ENCODE data around the gene TOM1.

The TOM1 gene

GRCh38 chr22:35299673-35300499 is at the start of gene TOM1:
TSS of gene TOM1 (plus strand) at chr22:35299894. CDS start at chr22:35299929, 35 bp downstream.
- Mint-ChIP-seq H3K36me3 (ENCODE audit: low read depth) (peaks cover 37% of the 10 kb centered on the region), H3K4me3 (peak within 1 kb of the TSS; percentile 93), H3K27ac (peak within 1 kb of the TSS; percentile 98), H3K9me3 (no peaks in the 10 kb centered on the region), H3K4me1 (ENCODE audit: low read depth) (peaks cover 49% of the 10 kb centered on the region), H3K27me3 (no peaks in the 10 kb centered on the region)
- intact Hi-C loops (cut with micrococcal nuclease) = loop anchor here (2.0 kb wide), 1 partner anchor 31 kb away; no protein-coding TSS in a partner anchor

DNA sequence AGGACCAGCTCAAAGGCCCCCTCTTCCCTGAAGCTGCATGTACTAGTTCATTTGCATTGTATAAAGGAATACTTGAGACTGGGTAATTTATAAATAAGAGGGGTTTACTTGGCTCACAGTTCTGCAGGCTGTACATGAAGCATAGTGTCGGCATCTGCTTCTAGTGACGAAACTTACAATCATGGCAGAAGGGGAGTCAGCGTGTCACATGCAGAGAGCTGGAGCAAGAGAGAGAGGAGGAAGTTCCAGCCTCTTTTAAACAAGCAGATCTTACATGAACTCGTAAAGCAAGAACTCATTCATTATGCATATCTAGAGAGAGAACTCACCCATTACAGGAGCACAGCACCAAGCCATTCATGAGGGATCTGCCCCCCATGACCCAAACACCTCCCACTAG is 49.5 kb upstream of the TOM1 start:
- Mint-ChIP-seq H3K4me1 (ENCODE audit: low read depth) (peaks cover 6% of the 10 kb centered on the region), H3K36me3 (ENCODE audit: low read depth) (no peaks in the 10 kb centered on the region), H3K27me3 (peaks cover 3% of the 10 kb centered on the region), H3K4me3 (no peak overlapping the region), H3K9me3 (no peaks in the 10 kb centered on the region), H3K27ac (no peak overlapping the region)
- intact Hi-C loops (cut with micrococcal nuclease) = no loop called here

GRCh38 chr22:35253946-35254345 is 45.7 kb upstream of the TOM1 start:
- Mint-ChIP-seq H3K4me3 (no peak overlapping the region), H3K27ac (no peak overlapping the region), H3K27me3 (peaks cover 1% of the 10 kb centered on the region), H3K36me3 (ENCODE audit: low read depth) (peaks cover 4% of the 10 kb centered on the region), H3K4me1 (ENCODE audit: low read depth) (peaks cover 23% of the 10 kb centered on the region), H3K9me3 (no peaks in the 10 kb centered on the region)
- intact Hi-C loops (cut with micrococcal nuclease) = no loop called here

- intact Hi-C loops (cut with micrococcal nuclease) = loop anchor here (2.0 kb wide), 1 partner anchor 74 kb away; no protein-coding TSS in a partner anchor
- H3K4me3 Mint-ChIP-seq = peak overlapping the region; percentile 80
- peaks cover 15% of the 10 kb centered on the region for H3K36me3 Mint-ChIP-seq (ENCODE audit: low read depth)
- peak overlapping the region; percentile 76 for H3K27ac Mint-ChIP-seq
- no peaks in the 10 kb centered on the region for H3K27me3 Mint-ChIP-seq
- H3K4me1 Mint-ChIP-seq (ENCODE audit: low read depth) = peaks cover 27% of the 10 kb centered on the region
- H3K9me3 Mint-ChIP-seq = no peaks in the 10 kb centered on the region
Observed at GRCh38 chr22:35257002-35257320, 42.7 kb upstream of the TOM1 start.

DNA sequence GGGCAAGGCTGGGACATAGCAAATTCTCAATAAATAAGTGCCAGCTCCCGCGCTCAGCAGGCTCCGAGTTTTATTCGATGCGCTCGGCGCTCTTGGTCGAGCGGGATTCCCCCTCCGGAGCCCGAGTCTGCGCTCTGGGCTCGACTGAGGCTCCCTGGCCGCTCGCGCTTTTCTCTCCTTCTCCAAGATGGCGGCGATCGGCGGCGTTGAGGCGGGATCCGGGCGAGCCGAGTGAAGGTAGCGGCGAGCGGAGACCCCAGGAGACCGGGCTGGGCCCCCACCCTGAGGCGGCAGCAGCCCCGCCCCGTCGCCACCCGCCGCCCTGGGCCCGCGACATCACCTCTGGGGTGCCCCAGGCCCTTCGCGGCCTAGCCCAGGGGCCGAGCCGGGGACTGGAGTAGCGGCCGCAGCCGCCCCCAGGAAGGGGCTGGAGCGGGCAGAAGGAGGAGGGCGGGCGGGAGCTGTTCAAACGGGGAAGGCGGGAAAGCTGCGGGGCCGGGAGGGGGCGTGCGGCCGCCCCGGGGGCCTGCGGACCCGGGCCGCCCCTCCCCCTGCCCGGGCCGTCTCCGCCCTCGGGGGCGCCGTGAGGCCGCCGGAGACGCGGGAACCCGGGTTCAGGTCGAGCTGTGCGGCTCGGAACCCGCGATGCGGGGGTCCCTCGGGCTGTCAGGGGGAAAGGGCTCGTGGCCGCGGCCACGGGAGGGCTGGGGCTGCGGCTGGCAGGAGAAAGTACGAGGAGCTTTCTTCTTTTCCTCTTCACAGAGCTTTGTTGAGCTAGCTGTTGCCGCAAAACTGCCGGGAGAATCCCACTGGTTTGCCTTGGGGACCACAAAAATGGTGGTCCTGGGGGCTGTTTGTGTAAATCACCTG is 42.1 kb upstream of the TOM1 start, which contains the start of gene HMGXB4:
HMGXB4 (plus strand) TSS at position 173 of the 870 bp plus-strand sequence. CDS start 4,898 bp downstream, outside the sequence.
- no peaks in the 10 kb centered on the region for H3K9me3 Mint-ChIP-seq
- H3K27ac Mint-ChIP-seq = peak within 1 kb of the TSS; percentile 76
- peak within 1 kb of the TSS; percentile 80 for H3K4me3 Mint-ChIP-seq
- no peaks in the 10 kb centered on the region for H3K27me3 Mint-ChIP-seq
- peaks cover 21% of the 10 kb centered on the region for H3K36me3 Mint-ChIP-seq (ENCODE audit: low read depth)
- intact Hi-C loops (cut with micrococcal nuclease) = loop anchor here (2.0 kb wide), 1 partner anchor 73 kb away; no protein-coding TSS in a partner anchor
- peaks cover 27% of the 10 kb centered on the region for H3K4me1 Mint-ChIP-seq (ENCODE audit: low read depth)

DNA sequence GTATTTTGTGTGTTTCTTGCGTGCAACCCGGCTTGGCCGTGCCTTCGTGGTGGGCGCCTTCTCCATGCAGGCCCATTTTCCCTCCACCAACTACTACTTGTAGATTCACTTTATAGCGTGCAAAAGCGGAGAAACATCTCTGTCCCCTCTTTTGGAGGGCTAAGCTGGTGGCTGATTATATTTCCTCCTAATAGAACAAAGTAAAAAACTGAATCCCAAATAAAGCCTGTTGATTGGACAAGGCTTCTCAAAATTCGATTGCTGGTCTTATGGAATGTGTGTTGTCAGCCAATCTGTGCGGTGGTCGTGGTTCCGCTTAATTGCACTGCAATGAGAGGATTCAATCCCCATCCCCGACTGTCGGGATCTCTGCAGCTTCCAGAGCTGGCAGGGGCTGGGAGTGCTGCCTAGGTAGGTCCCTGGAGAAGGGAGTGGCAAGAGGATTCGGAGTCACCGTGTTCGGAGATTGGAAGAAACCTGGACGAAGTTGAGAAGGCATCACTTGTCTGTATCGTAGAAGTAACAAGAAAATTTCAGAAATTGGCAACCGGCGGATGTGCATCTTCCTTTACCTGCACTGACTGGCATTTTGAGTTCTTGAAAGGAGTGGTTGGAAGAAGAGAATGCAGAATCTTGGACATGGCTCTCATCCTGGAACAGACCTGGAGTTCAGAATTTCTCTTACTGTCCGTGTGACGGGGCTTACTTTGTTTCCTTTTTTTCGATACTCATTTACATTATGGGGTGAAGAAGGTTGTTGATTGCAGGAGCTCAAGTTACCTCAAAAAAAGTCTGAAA is 41.3 kb upstream of the TOM1 start:
- H3K4me1 Mint-ChIP-seq (ENCODE audit: low read depth) = peaks cover 27% of the 10 kb centered on the region
- peak overlapping the region; percentile 80 for H3K4me3 Mint-ChIP-seq
- peak overlapping the region; percentile 76 for H3K27ac Mint-ChIP-seq
- no peaks in the 10 kb centered on the region for H3K9me3 Mint-ChIP-seq
- no peaks in the 10 kb centered on the region for H3K27me3 Mint-ChIP-seq
- intact Hi-C loops (cut with micrococcal nuclease) = no loop called here
- H3K36me3 Mint-ChIP-seq (ENCODE audit: low read depth) = peaks cover 29% of the 10 kb centered on the region

DNA sequence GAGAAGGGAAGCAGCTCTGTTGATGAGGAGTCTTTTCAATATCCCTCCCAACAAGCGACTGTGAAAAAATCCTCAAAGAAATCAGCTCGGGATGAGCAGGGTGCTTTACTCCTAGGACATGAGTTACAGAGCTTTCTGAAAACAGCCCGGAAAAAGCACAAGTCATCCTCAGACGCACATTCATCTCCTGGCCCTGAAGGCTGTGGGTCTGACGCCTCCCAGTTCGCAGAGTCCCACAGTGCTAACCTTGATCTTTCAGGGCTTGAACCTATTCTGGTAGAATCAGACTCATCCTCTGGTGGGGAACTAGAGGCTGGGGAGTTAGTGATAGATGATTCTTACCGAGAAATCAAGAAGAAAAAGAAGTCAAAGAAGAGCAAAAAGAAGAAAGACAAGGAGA is 34.7 kb upstream of the TOM1 start:
- intact Hi-C loops (cut with micrococcal nuclease) = no loop called here

DNA sequence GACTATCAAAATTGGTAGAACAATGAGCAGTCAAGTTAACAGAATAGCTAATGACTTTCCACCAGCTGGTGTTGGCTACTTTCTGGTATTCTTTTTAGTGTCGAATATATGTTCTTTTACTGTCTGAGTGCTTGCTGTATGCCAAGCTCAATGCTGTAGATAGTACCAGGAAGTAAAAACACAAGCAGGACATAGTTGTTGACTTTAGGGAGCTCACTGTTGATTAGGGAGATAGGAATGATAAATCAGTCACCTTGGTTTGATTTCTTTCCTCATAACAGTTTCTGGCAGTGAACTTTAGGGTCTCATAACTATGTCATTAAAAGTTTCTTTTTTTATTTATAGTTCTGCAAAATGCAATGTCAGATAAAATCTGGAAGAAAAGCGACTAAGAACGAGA is 33.4 kb upstream of the TOM1 start:
- Mint-ChIP-seq H3K27me3 (no peaks in the 10 kb centered on the region), H3K9me3 (no peaks in the 10 kb centered on the region), H3K36me3 (ENCODE audit: low read depth) (peaks cover 91% of the 10 kb centered on the region), H3K4me3 (no peak overlapping the region), H3K4me1 (ENCODE audit: low read depth) (peaks cover 6% of the 10 kb centered on the region), H3K27ac (no peak overlapping the region)
- intact Hi-C loops (cut with micrococcal nuclease) = no loop called here

More for the DNA sequence above, 34.7 kb upstream of the TOM1 start:
- Mint-ChIP-seq H3K36me3 (ENCODE audit: low read depth) (peaks cover 81% of the 10 kb centered on the region), H3K27me3 (no peaks in the 10 kb centered on the region), H3K4me3 (no peak overlapping the region), H3K9me3 (no peaks in the 10 kb centered on the region), H3K4me1 (ENCODE audit: low read depth) (peaks cover 6% of the 10 kb centered on the region), H3K27ac (no peak overlapping the region)

GRCh38 chr22:35269630-35270029 is 30.1 kb upstream of the TOM1 start:
- H3K4me1 Mint-ChIP-seq (ENCODE audit: low read depth) = peaks cover 6% of the 10 kb centered on the region

GRCh38 chr22:35274154-35274871 is 25.4 kb upstream of the TOM1 start:
- H3K4me1 Mint-ChIP-seq (ENCODE audit: low read depth) = peaks cover 5% of the 10 kb centered on the region
- intact Hi-C loops (cut with micrococcal nuclease) = no loop called here
- H3K9me3 Mint-ChIP-seq = no peaks in the 10 kb centered on the region
- H3K4me3 Mint-ChIP-seq = no peak overlapping the region
- peaks cover 80% of the 10 kb centered on the region for H3K36me3 Mint-ChIP-seq (ENCODE audit: low read depth)
- H3K27ac Mint-ChIP-seq = no peak overlapping the region
- no peaks in the 10 kb centered on the region for H3K27me3 Mint-ChIP-seq

More at GRCh38 chr22:35269630-35270029, 30.1 kb upstream of the TOM1 start:
- H3K4me3 Mint-ChIP-seq = no peak overlapping the region
- peak overlapping the region; percentile 19 for H3K27ac Mint-ChIP-seq
- no peaks in the 10 kb centered on the region for H3K27me3 Mint-ChIP-seq
- no peaks in the 10 kb centered on the region for H3K9me3 Mint-ChIP-seq
- H3K36me3 Mint-ChIP-seq (ENCODE audit: low read depth) = peaks cover 91% of the 10 kb centered on the region
- intact Hi-C loops (cut with micrococcal nuclease) = no loop called here

GRCh38 chr22:35275580-35275979 is 24.1 kb upstream of the TOM1 start:
- intact Hi-C loops (cut with micrococcal nuclease) = no loop called here
- no peaks in the 10 kb centered on the region for H3K9me3 Mint-ChIP-seq
- no peak overlapping the region for H3K27ac Mint-ChIP-seq
- H3K4me1 Mint-ChIP-seq (ENCODE audit: low read depth) = peaks cover 9% of the 10 kb centered on the region
- no peaks in the 10 kb centered on the region for H3K27me3 Mint-ChIP-seq
- H3K4me3 Mint-ChIP-seq = no peak overlapping the region
- peaks cover 80% of the 10 kb centered on the region for H3K36me3 Mint-ChIP-seq (ENCODE audit: low read depth)

GRCh38 chr22:35276019-35276418 is 23.7 kb upstream of the TOM1 start:
- Mint-ChIP-seq H3K9me3 (no peaks in the 10 kb centered on the region), H3K4me3 (no peak overlapping the region), H3K27ac (no peak overlapping the region), H3K36me3 (ENCODE audit: low read depth) (peaks cover 79% of the 10 kb centered on the region), H3K27me3 (no peaks in the 10 kb centered on the region), H3K4me1 (ENCODE audit: low read depth) (peaks cover 11% of the 10 kb centered on the region)
- intact Hi-C loops (cut with micrococcal nuclease) = no loop called here

DNA sequence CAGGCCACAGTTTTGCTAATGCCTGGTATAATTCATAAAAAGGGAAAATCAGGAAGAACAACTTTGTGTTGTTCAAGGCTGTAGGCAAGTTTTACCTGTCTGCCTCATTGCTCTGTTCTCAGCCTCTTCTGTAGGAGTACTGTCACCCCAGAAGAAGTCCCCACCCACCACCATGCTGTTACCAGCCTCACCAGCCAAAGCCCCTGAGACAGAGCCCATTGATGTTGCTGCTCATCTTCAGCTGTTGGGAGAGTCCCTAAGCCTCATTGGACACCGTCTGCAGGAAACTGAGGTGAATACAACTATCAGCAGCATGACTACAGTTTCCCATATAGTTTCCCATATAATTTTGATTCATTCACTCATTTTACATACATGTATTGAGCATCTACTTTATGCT is 11.6 kb upstream of the TOM1 start:
- Mint-ChIP-seq H3K36me3 (ENCODE audit: low read depth) (peaks cover 94% of the 10 kb centered on the region), H3K4me3 (no peak overlapping the region), H3K4me1 (ENCODE audit: low read depth) (no peaks in the 10 kb centered on the region), H3K27me3 (no peaks in the 10 kb centered on the region), H3K9me3 (no peaks in the 10 kb centered on the region), H3K27ac (no peak overlapping the region)
- intact Hi-C loops (cut with micrococcal nuclease) = no loop called here
